CD4-positive, alpha-beta T cell (primary cell): Measurements from ENCODE around the gene LRRC72. TPM values are rescaled to one million over a fixed set of nuclear protein-coding genes. Genes with fewer than 3 reads are reported as not detected.

Experiments
- ATAC-seq: fragments of 200-7000 bp; cut with Tn5 transposase; one replicate; pipeline ENCODE4 v1.10.0; 2022; ENCODE audit warnings: mild to moderate bottlenecking; ENCODE audit not compliant: poor library complexity
- CTCF ChIA-PET: fragments of 350-600 bp; sonication (Branson Sonifier 250); formaldehyde crosslinking; loops from one replicate; lab custom pipeline; 2021; ENCODE audit warnings: antibody characterized with exemption, inconsistent platforms; lab: Charles Lee
- POLR2A ChIA-PET: fragments of 350-600 bp; sonication (Branson Sonifier 250); formaldehyde crosslinking; loops from one replicate; lab custom pipeline; 2021; ENCODE audit warnings: antibody characterized with exemption, inconsistent platforms; lab: Charles Lee
- DNase-seq, 14 experiments: peaks; one replicate each; pipeline ENCODE4 v3.0.0-alpha.2; 2013 to 2020; ENCODE audit warnings: mixed read lengths in 2 of 14
- H3K27ac ChIP-seq, 2 donors: one replicate each; pipeline versions ENCODE4 v1.5.1 to v1.7.0; 2013; ENCODE audit warnings: low read length in 2 of 2, low read depth in 1 of 2, mild to moderate bottlenecking in 1 of 2
- H3K27me3 ChIP-seq, 2 experiments: 1 replicate in 1 of 2; 2 replicates in 1 of 2; pipeline versions ENCODE4 v1.6.1 to v1.7.0; 2013; ENCODE audit warnings: low read length in 2 of 2, control low read depth in 1 of 2, mild to moderate bottlenecking in 1 of 2, moderate library complexity in 1 of 2; ENCODE audit not compliant: insufficient read depth in 2 of 2, control insufficient read depth in 1 of 2
- H3K36me3 ChIP-seq: one replicate; pipeline ENCODE4 v1.6.1; 2013; ENCODE audit warnings: low read length, control low read depth; ENCODE audit not compliant: insufficient read depth
- H3K4me1 ChIP-seq: one replicate; pipeline ENCODE4 v1.6.1; 2013; ENCODE audit warnings: low read length, control low read depth; ENCODE audit not compliant: insufficient read depth
- H3K4me3 ChIP-seq: one replicate; pipeline ENCODE4 v1.5.1; 2013; ENCODE audit warnings: mild to moderate bottlenecking, low read length, moderate library complexity
- H3K9me3 ChIP-seq, 2 experiments: 1 replicate in 1 of 2; 2 replicates in 1 of 2; pipeline versions ENCODE4 v1.6.1 to v1.7.0; 2013; ENCODE audit warnings: low read length in 2 of 2, mild to moderate bottlenecking in 2 of 2, control low read depth in 1 of 2, moderate library complexity in 1 of 2; ENCODE audit not compliant: control insufficient read depth in 1 of 2, insufficient read depth in 1 of 2
- H3K27ac Mint-ChIP-seq: one replicate; pipeline ENCODE4 v1.8.0; 2020; ENCODE audit warnings: mixed read lengths
- H3K27me3 Mint-ChIP-seq: one replicate; pipeline ENCODE4 v1.8.0; 2021; ENCODE audit warnings: mixed read lengths
- H3K36me3 Mint-ChIP-seq: one replicate; pipeline ENCODE4 v1.8.0; 2021; ENCODE audit warnings: low read depth, mixed read lengths
- H3K4me1 Mint-ChIP-seq: one replicate; pipeline ENCODE4 v1.8.0; 2021; ENCODE audit warnings: low read depth, mixed read lengths
- H3K4me3 Mint-ChIP-seq: one replicate; pipeline ENCODE4 v1.8.0; 2020; ENCODE audit warnings: mild to moderate bottlenecking, mixed read lengths
- H3K9me3 Mint-ChIP-seq: one replicate; pipeline ENCODE4 v1.8.0; 2020; ENCODE audit warnings: mixed read lengths
- intact Hi-C, 2 experiments: fragments of 100-400 bp; cut with DNase I in 1 of 2; cut with micrococcal nuclease in 1 of 2; formaldehyde crosslinking; loops; one replicate each; pipeline versions ENCODE4 v1.15.1 to v1.9.0; 2023 to 2025; cut with DNase I, micrococcal nuclease
- total RNA-seq, 174 experiments: library from RNA in 2 of 174; stranded (reverse) in 2 of 174; gene quantifications; one replicate each; pipeline ENCODE4 v1.2.3 and lab custom pipeline; 2021 to 2026
- TF ChIP-seq, protein P1 (sequence below): fragments of 200-600 bp; IDR thresholded peaks from one replicate; pipeline ENCODE4 v1.8.0; 2022; ENCODE audit warnings: antibody characterized with exemption, mild to moderate bottlenecking

Gene LRRC72
- total RNA-seq, 2 experiments from 2014 or later: not detected

- H3K4me1 ChIP-seq: no peaks in the 10 kb centered on the region
- no peak overlapping the region for H3K27ac Mint-ChIP-seq
- ChIA-PET POLR2A (no interaction called here), CTCF (no interaction called here)
- intact Hi-C loops: no loop called here
- H3K4me3 Mint-ChIP-seq: no peak overlapping the region
- H3K36me3 ChIP-seq: no peaks in the 10 kb centered on the region
- peaks cover 3% of the 10 kb centered on the region for H3K27me3 Mint-ChIP-seq
- no peaks in the 10 kb centered on the region for H3K36me3 Mint-ChIP-seq
- no peaks in the 10 kb centered on the region for H3K9me3 Mint-ChIP-seq
- TF ChIP-seq, protein P1, sequence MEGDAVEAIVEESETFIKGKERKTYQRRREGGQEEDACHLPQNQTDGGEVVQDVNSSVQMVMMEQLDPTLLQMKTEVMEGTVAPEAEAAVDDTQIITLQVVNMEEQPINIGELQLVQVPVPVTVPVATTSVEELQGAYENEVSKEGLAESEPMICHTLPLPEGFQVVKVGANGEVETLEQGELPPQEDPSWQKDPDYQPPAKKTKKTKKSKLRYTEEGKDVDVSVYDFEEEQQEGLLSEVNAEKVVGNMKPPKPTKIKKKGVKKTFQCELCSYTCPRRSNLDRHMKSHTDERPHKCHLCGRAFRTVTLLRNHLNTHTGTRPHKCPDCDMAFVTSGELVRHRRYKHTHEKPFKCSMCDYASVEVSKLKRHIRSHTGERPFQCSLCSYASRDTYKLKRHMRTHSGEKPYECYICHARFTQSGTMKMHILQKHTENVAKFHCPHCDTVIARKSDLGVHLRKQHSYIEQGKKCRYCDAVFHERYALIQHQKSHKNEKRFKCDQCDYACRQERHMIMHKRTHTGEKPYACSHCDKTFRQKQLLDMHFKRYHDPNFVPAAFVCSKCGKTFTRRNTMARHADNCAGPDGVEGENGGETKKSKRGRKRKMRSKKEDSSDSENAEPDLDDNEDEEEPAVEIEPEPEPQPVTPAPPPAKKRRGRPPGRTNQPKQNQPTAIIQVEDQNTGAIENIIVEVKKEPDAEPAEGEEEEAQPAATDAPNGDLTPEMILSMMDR: no peak
- H3K4me3 ChIP-seq: no peak overlapping the region
- H3K27me3 ChIP-seq: no peaks in the 10 kb centered on the region
- no peaks in the 10 kb centered on the region for H3K4me1 Mint-ChIP-seq
- ATAC-seq: no peak
- H3K27ac ChIP-seq: no peak overlapping the region
- DNase-seq: no peak
- H3K9me3 ChIP-seq: no peaks in the 10 kb centered on the region
Observed at GRCh38 chr7:16524332-16524731, 2.3 kb upstream of the LRRC72 start.

DNA sequence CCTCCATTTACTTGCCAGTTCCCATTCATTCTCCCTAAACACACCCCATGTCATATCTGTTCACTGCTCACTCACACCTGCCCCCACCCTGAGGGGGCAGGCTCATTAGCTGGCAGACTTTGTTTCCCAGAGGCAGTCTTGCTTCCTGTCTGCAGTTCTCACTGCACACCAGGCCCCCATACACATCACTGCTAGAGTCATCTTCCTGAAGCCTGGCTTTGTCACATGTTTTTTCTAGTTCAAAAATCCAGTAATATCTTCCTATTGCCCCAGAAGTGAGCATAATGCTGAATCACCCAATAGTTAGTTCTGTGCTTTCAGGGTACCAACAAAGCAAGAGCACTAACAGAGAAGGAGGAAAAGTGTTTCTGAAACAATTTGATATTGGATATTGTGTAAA, 1.9 kb downstream of the LRRC72 start:
- Histone ChIP-seq H3K36me3 (no peaks in the 10 kb centered on the region), H3K4me1 (no peaks in the 10 kb centered on the region), H3K27ac (no peak overlapping the region), H3K27me3 (no peaks in the 10 kb centered on the region), H3K4me3 (no peak overlapping the region), H3K9me3 (no peaks in the 10 kb centered on the region)
- H3K27me3 Mint-ChIP-seq: no peaks in the 10 kb centered on the region
- TF ChIP-seq, protein P1: no peak
- H3K27ac Mint-ChIP-seq: no peak overlapping the region
- no peaks in the 10 kb centered on the region for H3K9me3 Mint-ChIP-seq
- no peak overlapping the region for H3K4me3 Mint-ChIP-seq
- CTCF ChIA-PET: no interaction called here
- H3K36me3 Mint-ChIP-seq: no peaks in the 10 kb centered on the region
- DNase-seq (no peak), ATAC-seq (no peak)
- POLR2A ChIA-PET: no interaction called here
- intact Hi-C loops: no loop called here
- H3K4me1 Mint-ChIP-seq: no peaks in the 10 kb centered on the region

GRCh38 chr7:16529697-16530096, 3.1 kb downstream of the LRRC72 start:
- ChIA-PET CTCF (no interaction called here), POLR2A (no interaction called here)
- DNase-seq: no peak
- H3K4me1 Mint-ChIP-seq: no peaks in the 10 kb centered on the region
- no peak overlapping the region for H3K4me3 Mint-ChIP-seq
- no peak for ATAC-seq
- no peak overlapping the region for H3K27ac Mint-ChIP-seq
- Histone ChIP-seq H3K27me3 (no peaks in the 10 kb centered on the region), H3K4me1 (no peaks in the 10 kb centered on the region), H3K27ac (no peak overlapping the region), H3K36me3 (no peaks in the 10 kb centered on the region), H3K4me3 (no peak overlapping the region), H3K9me3 (no peaks in the 10 kb centered on the region)
- H3K9me3 Mint-ChIP-seq: no peaks in the 10 kb centered on the region
- TF ChIP-seq, protein P1: no peak
- no peaks in the 10 kb centered on the region for H3K27me3 Mint-ChIP-seq
- intact Hi-C loops: no loop called here
- H3K36me3 Mint-ChIP-seq: no peaks in the 10 kb centered on the region
